Activated CD8-positive, alpha-beta T cell treated with anti-CD3 and anti-CD28 coated beads for 36 hours (primary cell): ENCODE measurements around the gene SFT2D2. TPM values are rescaled to one million over a fixed set of nuclear protein-coding genes. Genes with fewer than 3 reads are reported as not detected.
A peak's percentile ranks its signal among the peaks of the same experiment; 100 is the strongest.

Source experiments
- ATAC-seq: fragments of 200-7000 bp; cut with Tn5 transposase; one replicate; pipeline ENCODE4 v1.10.0; 2021; ENCODE audit warnings: mild to moderate bottlenecking, moderate library complexity
- CTCF ChIA-PET: fragments of 350-600 bp; sonication (Branson Sonifier 250); formaldehyde crosslinking; loops from one replicate; lab custom pipeline; 2021; ENCODE audit warnings: antibody characterized with exemption; lab: Charles Lee
- POLR2A ChIA-PET: fragments of 350-600 bp; sonication (Branson Sonifier 250); formaldehyde crosslinking; loops from one replicate; lab custom pipeline; 2021; ENCODE audit warnings: antibody characterized with exemption; lab: Charles Lee
- DNase-seq: peaks from one replicate; pipeline ENCODE4 v3.0.0-alpha.2; 2020
- H3K27ac Mint-ChIP-seq: one replicate; pipeline ENCODE4 v1.8.0; 2021; ENCODE audit warnings: mild to moderate bottlenecking, mixed read lengths
- H3K27me3 Mint-ChIP-seq: one replicate; pipeline ENCODE4 v1.8.0; 2021; ENCODE audit warnings: mixed read lengths
- H3K36me3 Mint-ChIP-seq: one replicate; pipeline ENCODE4 v1.8.0; 2021; ENCODE audit warnings: low read depth, mixed read lengths
- H3K4me1 Mint-ChIP-seq: one replicate; pipeline ENCODE4 v1.8.0; 2021; ENCODE audit warnings: low read depth, mixed read lengths
- H3K4me3 Mint-ChIP-seq: one replicate; pipeline ENCODE4 v1.8.0; 2021; ENCODE audit warnings: mild to moderate bottlenecking, moderate library complexity, mixed read lengths
- H3K9me3 Mint-ChIP-seq: one replicate; pipeline ENCODE4 v1.8.0; 2021; ENCODE audit warnings: mixed read lengths
- CTCF ChIP-seq: fragments of 200-600 bp; IDR thresholded peaks from one replicate; pipeline ENCODE4 v1.8.0; 2022; ENCODE audit warnings: antibody characterized with exemption, mild to moderate bottlenecking
- intact Hi-C: fragments of 100-400 bp; cut with micrococcal nuclease; formaldehyde crosslinking; loops from one replicate; pipeline ENCODE4 v1.10.0; 2022
- total RNA-seq, 2 experiments: library from RNA; stranded (reverse); gene quantifications; one replicate each; pipeline ENCODE4 v1.2.3, GENCODE V29; 2021

The SFT2D2 gene
- total RNA-seq: 10 to 100 TPM; 30.8 to 31.4 TPM

GRCh38 chr1:168225476-168226190 lies at the start of gene SFT2D2:
Gene SFT2D2 (plus strand): TSS chr1:168226004. CDS start chr1:168226080, 76 bp downstream.
- H3K9me3 Mint-ChIP-seq: no peaks in the 10 kb centered on the region
- peaks cover 6% of the 10 kb centered on the region for H3K27me3 Mint-ChIP-seq
- intact Hi-C loops: no loop called here
- H3K4me1 Mint-ChIP-seq: peaks cover 33% of the 10 kb centered on the region
- peak within 1 kb of the TSS; percentile 92 for H3K27ac Mint-ChIP-seq
- TF ChIP-seq CTCF: no peak
- H3K36me3 Mint-ChIP-seq: peaks cover 24% of the 10 kb centered on the region
- peak; percentile 82 for DNase-seq
- CTCF ChIA-PET: interaction anchor here (0.7 to 3.7 kb wide), 5 partner anchors 10 to 140 kb away, joined by 3 to 31 read pairs (median 4); partner anchors contain the start of gene TIPRL
- peak within 1 kb of the TSS; percentile 89 for H3K4me3 Mint-ChIP-seq
- POLR2A ChIA-PET: interaction anchor here (1.3 to 3.2 kb wide), 4 partner anchors 10 to 290 kb away, joined by 3 to 27 read pairs (median 14); partner anchors contain the start of gene DCAF6
- ATAC-seq: peak; percentile 93

GRCh38 chr1:168178227-168178637 lies 47.6 kb upstream of the SFT2D2 start:
- no peak overlapping the region for H3K4me3 Mint-ChIP-seq
- ChIA-PET POLR2A (interaction anchor here (0.5 to 1.6 kb wide), 3 partner anchors 10 to 1314 kb away, joined by 3 to 6 read pairs (median 3); no protein-coding TSS in a partner anchor), CTCF (interaction anchor here (0.6 to 1.2 kb wide), 2 partner anchors 10 to 48 kb away, joined by 3 to 4 read pairs; no protein-coding TSS in a partner anchor)
- DNase-seq (no peak), ATAC-seq (no peak)
- no peak for TF ChIP-seq CTCF
- no peaks in the 10 kb centered on the region for H3K36me3 Mint-ChIP-seq
- no peaks in the 10 kb centered on the region for H3K9me3 Mint-ChIP-seq
- peaks cover 7% of the 10 kb centered on the region for H3K4me1 Mint-ChIP-seq
- peaks cover 2% of the 10 kb centered on the region for H3K27me3 Mint-ChIP-seq
- H3K27ac Mint-ChIP-seq: no peak overlapping the region
- intact Hi-C loops: no loop called here

GRCh38 chr1:168178638-168179437 lies 47.0 kb upstream of the SFT2D2 start, which contains the start of gene TIPRL:
Gene TIPRL (plus strand): TSS chr1:168178962. CDS start chr1:168179078, 116 bp downstream.
- DNase-seq (peak; percentile 96), ATAC-seq (peak; percentile 89)
- ChIA-PET POLR2A (interaction anchor here (0.5 to 1.6 kb wide), 2 partner anchors 49 to 1314 kb away, joined by 3 to 6 read pairs; no protein-coding TSS in a partner anchor), CTCF (interaction anchor here (0.6 to 1.2 kb wide), 2 partner anchors 9 to 47 kb away, joined by 3 to 4 read pairs; no protein-coding TSS in a partner anchor)
- H3K27me3 Mint-ChIP-seq: no peaks in the 10 kb centered on the region
- H3K27ac Mint-ChIP-seq: no peak within 1 kb of the TSS
- H3K9me3 Mint-ChIP-seq: no peaks in the 10 kb centered on the region
- H3K4me3 Mint-ChIP-seq: no peak within 1 kb of the TSS
- TF ChIP-seq CTCF: peak; percentile 63
- peaks cover 1% of the 10 kb centered on the region for H3K36me3 Mint-ChIP-seq
- peaks cover 10% of the 10 kb centered on the region for H3K4me1 Mint-ChIP-seq
- intact Hi-C loops: no loop called here

GRCh38 chr1:168179438-168180147 lies 46.2 kb upstream of the SFT2D2 start:
- peaks cover 4% of the 10 kb centered on the region for H3K36me3 Mint-ChIP-seq
- TF ChIP-seq CTCF: no peak
- no peaks in the 10 kb centered on the region for H3K27me3 Mint-ChIP-seq
- ChIA-PET POLR2A (interaction anchor here (0.6 to 1.6 kb wide), 3 partner anchors 9 to 48 kb away, joined by 3 to 11 read pairs (median 6); no protein-coding TSS in a partner anchor), CTCF (interaction anchor here (0.6 to 1.2 kb wide), 3 partner anchors 9 to 1407 kb away, joined by 3 to 4 read pairs (median 4); no protein-coding TSS in a partner anchor)
- no peak overlapping the region for H3K4me3 Mint-ChIP-seq
- DNase-seq: no peak
- H3K27ac Mint-ChIP-seq: no peak overlapping the region
- ATAC-seq: peak; percentile 4
- peaks cover 12% of the 10 kb centered on the region for H3K4me1 Mint-ChIP-seq
- no peaks in the 10 kb centered on the region for H3K9me3 Mint-ChIP-seq
- intact Hi-C loops: loop anchor here (5.0 kb wide), 1 partner anchor 43 kb away; no protein-coding TSS in a partner anchor
